ENCODE data around the gene TP53BP2. TPM values are rescaled to one million over a fixed set of nuclear protein-coding genes. Genes with fewer than 3 reads are reported as not detected.
A peak's percentile ranks its signal among the peaks of the same experiment; 100 is the strongest.

TP53BP2 gene
- total and polyA plus RNA-seq, 10 of the 15 experiments (the other 5 are each of a cell fraction or from before 2014, with no cell fraction given): 1.6 to 13.7 (median 5.6) TPM

DNA sequence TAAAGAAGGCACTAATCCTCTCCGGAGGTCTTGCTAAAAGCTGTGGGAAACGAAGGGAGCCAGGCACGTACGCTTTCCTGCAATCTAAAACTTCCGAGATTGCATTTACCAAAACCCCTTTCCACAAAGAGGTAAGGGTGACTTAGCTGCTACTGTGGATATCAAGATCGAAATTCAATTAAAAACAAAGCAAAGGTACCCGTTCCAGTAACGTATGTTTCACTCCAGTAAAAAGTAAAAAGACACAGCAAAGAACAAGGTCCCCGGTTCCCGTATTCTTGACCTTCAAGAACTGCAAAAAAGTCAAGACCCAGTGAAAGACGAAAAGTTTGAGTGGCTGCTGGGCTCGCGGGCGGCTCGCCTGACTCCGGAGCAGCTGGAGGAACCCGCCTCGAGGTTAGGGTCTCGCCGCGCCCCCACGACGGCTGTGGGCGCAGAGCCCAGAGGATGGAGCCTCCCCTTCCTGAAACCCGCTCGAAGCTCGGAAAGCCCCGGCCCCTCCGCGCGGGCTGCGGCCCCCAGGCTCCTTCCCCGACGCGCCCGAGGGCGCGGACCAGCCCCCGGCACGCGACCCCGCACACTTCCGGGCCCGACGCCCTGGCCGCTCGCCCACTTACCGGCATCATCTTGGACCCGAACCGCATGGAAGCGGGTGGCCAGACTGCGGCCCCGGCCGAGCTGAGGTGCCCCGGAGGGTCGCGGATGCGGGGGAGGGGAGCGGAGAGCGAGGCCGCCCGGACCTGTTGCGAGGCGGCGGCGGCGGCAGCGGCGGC is 524 bp downstream of the TP53BP2 start (continued):
- TF ChIP-seq, protein P1, sequence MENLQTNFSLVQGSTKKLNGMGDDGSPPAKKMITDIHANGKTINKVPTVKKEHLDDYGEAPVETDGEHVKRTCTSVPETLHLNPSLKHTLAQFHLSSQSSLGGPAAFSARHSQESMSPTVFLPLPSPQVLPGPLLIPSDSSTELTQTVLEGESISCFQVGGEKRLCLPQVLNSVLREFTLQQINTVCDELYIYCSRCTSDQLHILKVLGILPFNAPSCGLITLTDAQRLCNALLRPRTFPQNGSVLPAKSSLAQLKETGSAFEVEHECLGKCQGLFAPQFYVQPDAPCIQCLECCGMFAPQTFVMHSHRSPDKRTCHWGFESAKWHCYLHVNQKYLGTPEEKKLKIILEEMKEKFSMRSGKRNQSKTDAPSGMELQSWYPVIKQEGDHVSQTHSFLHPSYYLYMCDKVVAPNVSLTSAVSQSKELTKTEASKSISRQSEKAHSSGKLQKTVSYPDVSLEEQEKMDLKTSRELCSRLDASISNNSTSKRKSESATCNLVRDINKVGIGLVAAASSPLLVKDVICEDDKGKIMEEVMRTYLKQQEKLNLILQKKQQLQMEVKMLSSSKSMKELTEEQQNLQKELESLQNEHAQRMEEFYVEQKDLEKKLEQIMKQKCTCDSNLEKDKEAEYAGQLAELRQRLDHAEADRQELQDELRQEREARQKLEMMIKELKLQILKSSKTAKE (IDR thresholded peaks at IDR 0.05; ENCODE audit: low read depth, poor library complexity, severe bottlenecking): no peak
- TF ChIP-seq, protein P2, sequence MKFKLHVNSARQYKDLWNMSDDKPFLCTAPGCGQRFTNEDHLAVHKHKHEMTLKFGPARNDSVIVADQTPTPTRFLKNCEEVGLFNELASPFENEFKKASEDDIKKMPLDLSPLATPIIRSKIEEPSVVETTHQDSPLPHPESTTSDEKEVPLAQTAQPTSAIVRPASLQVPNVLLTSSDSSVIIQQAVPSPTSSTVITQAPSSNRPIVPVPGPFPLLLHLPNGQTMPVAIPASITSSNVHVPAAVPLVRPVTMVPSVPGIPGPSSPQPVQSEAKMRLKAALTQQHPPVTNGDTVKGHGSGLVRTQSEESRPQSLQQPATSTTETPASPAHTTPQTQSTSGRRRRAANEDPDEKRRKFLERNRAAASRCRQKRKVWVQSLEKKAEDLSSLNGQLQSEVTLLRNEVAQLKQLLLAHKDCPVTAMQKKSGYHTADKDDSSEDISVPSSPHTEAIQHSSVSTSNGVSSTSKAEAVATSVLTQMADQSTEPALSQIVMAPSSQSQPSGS (IDR thresholded peaks at IDR 0.05; ENCODE audit: low read length): no peak
- TF ChIP-seq, protein P3, sequence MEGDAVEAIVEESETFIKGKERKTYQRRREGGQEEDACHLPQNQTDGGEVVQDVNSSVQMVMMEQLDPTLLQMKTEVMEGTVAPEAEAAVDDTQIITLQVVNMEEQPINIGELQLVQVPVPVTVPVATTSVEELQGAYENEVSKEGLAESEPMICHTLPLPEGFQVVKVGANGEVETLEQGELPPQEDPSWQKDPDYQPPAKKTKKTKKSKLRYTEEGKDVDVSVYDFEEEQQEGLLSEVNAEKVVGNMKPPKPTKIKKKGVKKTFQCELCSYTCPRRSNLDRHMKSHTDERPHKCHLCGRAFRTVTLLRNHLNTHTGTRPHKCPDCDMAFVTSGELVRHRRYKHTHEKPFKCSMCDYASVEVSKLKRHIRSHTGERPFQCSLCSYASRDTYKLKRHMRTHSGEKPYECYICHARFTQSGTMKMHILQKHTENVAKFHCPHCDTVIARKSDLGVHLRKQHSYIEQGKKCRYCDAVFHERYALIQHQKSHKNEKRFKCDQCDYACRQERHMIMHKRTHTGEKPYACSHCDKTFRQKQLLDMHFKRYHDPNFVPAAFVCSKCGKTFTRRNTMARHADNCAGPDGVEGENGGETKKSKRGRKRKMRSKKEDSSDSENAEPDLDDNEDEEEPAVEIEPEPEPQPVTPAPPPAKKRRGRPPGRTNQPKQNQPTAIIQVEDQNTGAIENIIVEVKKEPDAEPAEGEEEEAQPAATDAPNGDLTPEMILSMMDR (IDR thresholded peaks at IDR 0.05 in 2 of 3, conservative IDR thresholded peaks at IDR 0.05 in 1 of 3; ENCODE audit: control insufficient read depth in 2 of 3, extremely low read depth in 1 of 3, insufficient read depth in 1 of 3, low read depth in 3 of 3, low read length in 3 of 3): no peak
- TF ChIP-seq, protein P4, sequence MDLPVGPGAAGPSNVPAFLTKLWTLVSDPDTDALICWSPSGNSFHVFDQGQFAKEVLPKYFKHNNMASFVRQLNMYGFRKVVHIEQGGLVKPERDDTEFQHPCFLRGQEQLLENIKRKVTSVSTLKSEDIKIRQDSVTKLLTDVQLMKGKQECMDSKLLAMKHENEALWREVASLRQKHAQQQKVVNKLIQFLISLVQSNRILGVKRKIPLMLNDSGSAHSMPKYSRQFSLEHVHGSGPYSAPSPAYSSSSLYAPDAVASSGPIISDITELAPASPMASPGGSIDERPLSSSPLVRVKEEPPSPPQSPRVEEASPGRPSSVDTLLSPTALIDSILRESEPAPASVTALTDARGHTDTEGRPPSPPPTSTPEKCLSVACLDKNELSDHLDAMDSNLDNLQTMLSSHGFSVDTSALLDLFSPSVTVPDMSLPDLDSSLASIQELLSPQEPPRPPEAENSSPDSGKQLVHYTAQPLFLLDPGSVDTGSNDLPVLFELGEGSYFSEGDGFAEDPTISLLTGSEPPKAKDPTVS (IDR thresholded peaks at IDR 0.05; ENCODE audit: low read depth, low read length): no peak
- no peak for TF ChIP-seq TARDBP (IDR thresholded peaks at IDR 0.05; ENCODE audit: borderline replicate concordance)
- TF ChIP-seq NRF1 (conservative IDR thresholded peaks at IDR 0.05; ENCODE audit: low read depth, low read length): no peak
- TF ChIP-seq BMI1 (IDR thresholded peaks at IDR 0.05; ENCODE audit: borderline replicate concordance): no peak
- TF ChIP-seq HDAC2 (IDR thresholded peaks at IDR 0.05): no peak
- peak; percentile 76; the same call in 1 of the 2 replicates for TF ChIP-seq NFXL1 (IDR thresholded peaks at IDR 0.05; ENCODE audit: borderline replicate concordance)
- no peak for TF ChIP-seq SPI1 (IDR thresholded peaks at IDR 0.05; ENCODE audit: borderline replicate concordance, insufficient read depth, low read depth, low read length)
- no peak for TF ChIP-seq IRF4 (IDR thresholded peaks at IDR 0.05; ENCODE audit: low read depth, low read length)
- TF ChIP-seq GABPA (IDR thresholded peaks at IDR 0.05; ENCODE audit: low read depth): no peak
- TF ChIP-seq RBBP5 (conservative IDR thresholded peaks at IDR 0.05): no peak
- no peak for TF ChIP-seq POLR2AphosphoS2 (IDR thresholded peaks at IDR 0.05; ENCODE audit: low read depth, low read length)
- no peak for TF ChIP-seq WRNIP1 (IDR thresholded peaks at IDR 0.05; ENCODE audit: borderline replicate concordance, low read depth, low read length)
- TF ChIP-seq, protein P5, sequence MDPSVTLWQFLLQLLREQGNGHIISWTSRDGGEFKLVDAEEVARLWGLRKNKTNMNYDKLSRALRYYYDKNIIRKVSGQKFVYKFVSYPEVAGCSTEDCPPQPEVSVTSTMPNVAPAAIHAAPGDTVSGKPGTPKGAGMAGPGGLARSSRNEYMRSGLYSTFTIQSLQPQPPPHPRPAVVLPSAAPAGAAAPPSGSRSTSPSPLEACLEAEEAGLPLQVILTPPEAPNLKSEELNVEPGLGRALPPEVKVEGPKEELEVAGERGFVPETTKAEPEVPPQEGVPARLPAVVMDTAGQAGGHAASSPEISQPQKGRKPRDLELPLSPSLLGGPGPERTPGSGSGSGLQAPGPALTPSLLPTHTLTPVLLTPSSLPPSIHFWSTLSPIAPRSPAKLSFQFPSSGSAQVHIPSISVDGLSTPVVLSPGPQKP (IDR thresholded peaks at IDR 0.05; ENCODE audit: low read depth, low read length): no peak
- TF ChIP-seq, protein P6, sequence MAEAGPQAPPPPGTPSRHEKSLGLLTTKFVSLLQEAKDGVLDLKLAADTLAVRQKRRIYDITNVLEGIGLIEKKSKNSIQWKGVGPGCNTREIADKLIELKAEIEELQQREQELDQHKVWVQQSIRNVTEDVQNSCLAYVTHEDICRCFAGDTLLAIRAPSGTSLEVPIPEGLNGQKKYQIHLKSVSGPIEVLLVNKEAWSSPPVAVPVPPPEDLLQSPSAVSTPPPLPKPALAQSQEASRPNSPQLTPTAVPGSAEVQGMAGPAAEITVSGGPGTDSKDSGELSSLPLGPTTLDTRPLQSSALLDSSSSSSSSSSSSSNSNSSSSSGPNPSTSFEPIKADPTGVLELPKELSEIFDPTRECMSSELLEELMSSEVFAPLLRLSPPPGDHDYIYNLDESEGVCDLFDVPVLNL (IDR thresholded peaks at IDR 0.05; ENCODE audit: low read depth, low read length): no peak
- TF ChIP-seq TCF3 (IDR thresholded peaks at IDR 0.05; ENCODE audit: borderline replicate concordance, insufficient read depth, low read depth, low read length): no peak
- TF ChIP-seq EP300 (IDR thresholded peaks at IDR 0.05; ENCODE audit: borderline replicate concordance in 1 of 2, control insufficient read depth in 1 of 2, low read depth in 2 of 2, low read length in 2 of 2): no peak; a peak in 1 of 4 replicates
- no peak for TF ChIP-seq MTA3 (IDR thresholded peaks at IDR 0.05; ENCODE audit: borderline replicate concordance, low read length)

Data from GM12878 (cell line).